A673 (cell line): ENCODE measurements around the gene C1orf159. TPM values are rescaled to one million over a fixed set of nuclear protein-coding genes. Genes with fewer than 3 reads are reported as not detected.

Source experiments
- BruUV-seq: library from RNA; stranded (reverse); fragments of 400-500 nt; replicated peaks from 2 replicates; lab custom pipeline; 2021; lab: Mats Ljungman, UMichigan
- CTCF ChIA-PET: fragments of 300-600 bp; sonication (Branson Sonifier 250); formaldehyde crosslinking; loops from one replicate; lab custom pipeline; 2022; ENCODE audit warnings: antibody characterized with exemption; lab: Charles Lee
- POLR2A ChIA-PET: fragments of 300-600 bp; sonication (Branson Sonifier 250); formaldehyde crosslinking; loops from one replicate; lab custom pipeline; 2022; ENCODE audit warnings: antibody characterized with exemption; ENCODE audit not compliant: low non-redundant PET; lab: Charles Lee
- DNase-seq: peaks from one replicate; pipeline ENCODE4 v3.0.0-alpha.2; 2015; ENCODE audit warnings: low spot score
- H3K27ac ChIP-seq: fragments of 200-600 bp; sonication (generic); 2 replicates; pipeline ENCODE4 v1.5.1; 2016; ENCODE audit warnings: mixed run types, low read depth, mild to moderate bottlenecking, mixed read lengths, antibody characterized with exemption, low read length; ENCODE audit not compliant: poor library complexity, severe bottlenecking
- H3K27me3 ChIP-seq: fragments of 200-600 bp; sonication (generic); replicated peaks from 2 replicates; pipeline ENCODE4 v1.6.1; 2017; ENCODE audit warnings: mixed run types, low read depth, mild to moderate bottlenecking, mixed read lengths, antibody characterized with exemption, low read length; ENCODE audit not compliant: insufficient read depth, poor library complexity
- H3K36me3 ChIP-seq: fragments of 200-600 bp; sonication (generic); 2 replicates; pipeline ENCODE4 v1.6.1; 2016; ENCODE audit warnings: mixed run types, mild to moderate bottlenecking, mixed read lengths, antibody characterized with exemption, low read length; ENCODE audit not compliant: insufficient read depth, poor library complexity, severe bottlenecking
- H3K4me1 ChIP-seq: fragments of 200-600 bp; sonication (generic); 2 replicates; pipeline ENCODE4 v1.6.1; 2017; ENCODE audit warnings: mixed run types, mild to moderate bottlenecking, mixed read lengths, antibody characterized with exemption, low read length; ENCODE audit not compliant: insufficient read depth, poor library complexity, severe bottlenecking
- H3K4me3 ChIP-seq: fragments of 200-600 bp; sonication (generic); 2 replicates; pipeline ENCODE4 v1.5.1; 2016; ENCODE audit warnings: low read depth, mixed run types, mild to moderate bottlenecking, mixed read lengths, low read length; ENCODE audit not compliant: poor library complexity, severe bottlenecking
- H3K9me3 ChIP-seq: fragments of 200-600 bp; sonication (generic); 2 replicates; pipeline ENCODE4 v1.6.1; 2016; ENCODE audit warnings: mixed run types, low read depth, mild to moderate bottlenecking, mixed read lengths, antibody characterized with exemption, low read length; ENCODE audit not compliant: poor library complexity, severe bottlenecking
- CTCF ChIP-seq: fragments of 300-800, 200-600 bp; sonication (generic); conservative IDR thresholded peaks from 2 replicates; pipeline ENCODE4 v1.5.1; 2017; ENCODE audit warnings: low read depth, mild to moderate bottlenecking, antibody characterized with exemption, low read length, moderate library complexity, mixed read lengths
- EZH2 ChIP-seq: fragments of 200-600 bp; sonication (generic); IDR thresholded peaks from 2 replicates; pipeline ENCODE4 v1.6.1; 2017; ENCODE audit warnings: borderline replicate concordance, low read depth, mild to moderate bottlenecking, mixed read lengths, antibody characterized with exemption, low read length; ENCODE audit not compliant: poor library complexity, severe bottlenecking
- intact Hi-C: fragments of 100-400 bp; cut with micrococcal nuclease; formaldehyde crosslinking; loops from one replicate; pipeline ENCODE4 v1.10.0; 2022; ENCODE audit not compliant: unreplicated experiment
- total RNA-seq: library from RNA; stranded (reverse); gene quantifications from 2 replicates; pipeline ENCODE4 v1.2.3, GENCODE V29; 2021

The C1orf159 gene
- total RNA-seq, 1 experiment from 2014 or later: 26.8 TPM

- no peak for DNase-seq
- peaks cover 7% of the 10 kb centered on the region for H3K36me3 ChIP-seq
- intact Hi-C loops: loop anchor here (10.0 kb wide), 1 partner anchor 76 kb away; the partner anchor contains the start of gene C1orf159
- peaks cover 17% of the 10 kb centered on the region for H3K4me1 ChIP-seq
- BruUV-seq: no TSS peak
- H3K9me3 ChIP-seq: no peaks in the 10 kb centered on the region
- ChIA-PET CTCF (no interaction called here), POLR2A (no interaction called here)
- H3K27me3 ChIP-seq: no peaks in the 10 kb centered on the region
- no peak overlapping the region for H3K27ac ChIP-seq
- H3K4me3 ChIP-seq: no peak overlapping the region
- TF ChIP-seq EZH2: no peak
- no peak for TF ChIP-seq CTCF
Observed at GRCh38 chr1:1038694-1039093, 77.2 kb downstream of the C1orf159 start.

GRCh38 chr1:1037366-1038327 lies 78.2 kb downstream of the C1orf159 start:
- Histone ChIP-seq H3K27me3 (no peaks in the 10 kb centered on the region), H3K36me3 (no peaks in the 10 kb centered on the region), H3K9me3 (no peaks in the 10 kb centered on the region), H3K4me1 (peaks cover 20% of the 10 kb centered on the region), H3K4me3 (no peak overlapping the region), H3K27ac (no peak overlapping the region)
- no TSS peak for BruUV-seq
- TF ChIP-seq CTCF: no peak
- TF ChIP-seq EZH2: no peak
- ChIA-PET POLR2A (no interaction called here), CTCF (no interaction called here)
- intact Hi-C loops: loop anchor here (10.0 kb wide), 1 partner anchor 77 kb away; the partner anchor contains the start of gene C1orf159
- DNase-seq: no peak

- Histone ChIP-seq H3K27me3 (no peaks in the 10 kb centered on the region), H3K4me3 (no peak overlapping the region), H3K4me1 (peaks cover 36% of the 10 kb centered on the region), H3K36me3 (no peaks in the 10 kb centered on the region), H3K9me3 (no peaks in the 10 kb centered on the region), H3K27ac (no peak overlapping the region)
- POLR2A ChIA-PET: no interaction called here
- intact Hi-C loops: loop anchor here (10.0 kb wide), 1 partner anchor 79 kb away; the partner anchor contains the start of gene C1orf159
- BruUV-seq: no TSS peak
- DNase-seq: no peak
- CTCF ChIA-PET: no interaction called here
- TF ChIP-seq EZH2: no peak
- TF ChIP-seq CTCF: no peak
Observed at GRCh38 chr1:1035291-1035943, 80.5 kb downstream of the C1orf159 start.
